CD14-positive monocyte (primary cell): ENCODE data around the gene P3H2. TPM values are rescaled to one million over a fixed set of nuclear protein-coding genes. Genes with fewer than 3 reads are reported as not detected.

Experiments used
- DNase-seq, 3 donors: peaks; one replicate each; pipeline ENCODE4 v3.0.0-alpha.2; 2011 to 2022
- H2AFZ ChIP-seq: 2 replicates; pipeline ENCODE4 v1.6.0; 2012; ENCODE audit warnings: mild to moderate bottlenecking, low read depth, low read length, inconsistent platforms; ENCODE audit not compliant: insufficient read depth, poor library complexity, severe bottlenecking
- H3K27ac ChIP-seq, 2 donors: 1 replicate in 1 of 2; 2 replicates in 1 of 2; pipeline ENCODE4 v1.5.1; 2012 to 2013; ENCODE audit warnings: low read length in 2 of 2, control low read depth in 1 of 2, inconsistent platforms in 1 of 2, low read depth in 1 of 2, mild to moderate bottlenecking in 1 of 2
- H3K27me3 ChIP-seq, 2 donors: one replicate each; pipeline versions ENCODE4 v1.6.0 to v1.6.1; 2011 to 2013; ENCODE audit warnings: low read length in 2 of 2; ENCODE audit not compliant: control insufficient read depth in 2 of 2, insufficient read depth in 2 of 2
- H3K36me3 ChIP-seq, 2 donors: replicated peaks in 1 of 2; 1 replicate in 1 of 2; 2 replicates in 1 of 2; pipeline versions ENCODE4 v1.5.1 to v1.6.1; 2012 to 2013; ENCODE audit warnings: low read length in 2 of 2, control low read depth in 1 of 2, inconsistent platforms in 1 of 2, mild to moderate bottlenecking in 1 of 2; ENCODE audit not compliant: insufficient read depth in 2 of 2, control insufficient read depth in 1 of 2
- H3K4me1 ChIP-seq, 2 donors: 1 replicate in 1 of 2; 2 replicates in 1 of 2; pipeline versions ENCODE4 v1.5.1 to v1.6.1; 2012 to 2013; ENCODE audit warnings: low read length in 2 of 2, control low read depth in 1 of 2, inconsistent platforms in 1 of 2, mild to moderate bottlenecking in 1 of 2, moderate library complexity in 1 of 2; ENCODE audit not compliant: insufficient read depth in 2 of 2, control insufficient read depth in 1 of 2
- H3K4me2 ChIP-seq: replicated peaks from 2 replicates; pipeline ENCODE3; 2012; ENCODE audit warnings: low read length, moderate library complexity, mild to moderate bottlenecking; ENCODE audit not compliant: poor library complexity, severe bottlenecking; ENCODE audit errors: extremely low read depth
- H3K4me3 ChIP-seq, 3 experiments: fragments of 200-600 bp in 1 of 3; sonication (generic) in 1 of 3; replicated peaks in 1 of 3; 1 replicate in 2 of 3; 2 replicates in 1 of 3; pipeline ENCODE4 v1.5.1; 2011 to 2013; ENCODE audit warnings: low read length in 3 of 3, mild to moderate bottlenecking in 3 of 3, control low read depth in 2 of 3, low read depth in 2 of 3, inconsistent platforms in 1 of 3, moderate library complexity in 1 of 3
- H3K79me2 ChIP-seq: 2 replicates; pipeline ENCODE4 v1.6.0; 2012; ENCODE audit warnings: mild to moderate bottlenecking, control low read depth, inconsistent platforms, low read length, moderate library complexity; ENCODE audit not compliant: insufficient read depth
- H3K9ac ChIP-seq: 2 replicates; pipeline ENCODE4 v1.6.0; 2017; ENCODE audit warnings: low read length, mild to moderate bottlenecking; ENCODE audit not compliant: insufficient read depth, poor library complexity, severe bottlenecking
- H3K9me3 ChIP-seq, 2 donors: replicated peaks in 1 of 2; 1 replicate in 1 of 2; 2 replicates in 1 of 2; pipeline versions ENCODE4 v1.5.1 to v1.6.1; 2012 to 2013; ENCODE audit warnings: low read length in 2 of 2, control low read depth in 1 of 2; ENCODE audit not compliant: control insufficient read depth in 1 of 2, insufficient read depth in 1 of 2
- H4K20me1 ChIP-seq: 2 replicates; pipeline ENCODE4 v1.6.0; 2012; ENCODE audit warnings: mild to moderate bottlenecking, low read length, control low read depth, moderate library complexity; ENCODE audit not compliant: insufficient read depth
- H3K27ac Mint-ChIP-seq, 7 donors: one replicate each; pipeline ENCODE4 v1.8.0; 2020; ENCODE audit warnings: mild to moderate bottlenecking in 7 of 7, mixed read lengths in 7 of 7, moderate library complexity in 6 of 7, inconsistent platforms in 2 of 7
- H3K27me3 Mint-ChIP-seq, 3 donors: one replicate each; pipeline ENCODE4 v1.8.0; 2021 to 2022; ENCODE audit warnings: low read depth in 3 of 3, mild to moderate bottlenecking in 3 of 3, mixed read lengths in 3 of 3, moderate library complexity in 3 of 3, inconsistent platforms in 1 of 3
- H3K36me3 Mint-ChIP-seq, 2 donors: one replicate each; pipeline ENCODE4 v1.8.0; 2020; ENCODE audit warnings: mixed read lengths in 2 of 2, inconsistent platforms in 1 of 2, mild to moderate bottlenecking in 1 of 2
- H3K4me1 Mint-ChIP-seq: one replicate; pipeline ENCODE4 v1.8.0; 2020; ENCODE audit warnings: mild to moderate bottlenecking, mixed read lengths
- H3K4me3 Mint-ChIP-seq, 2 donors: one replicate each; pipeline ENCODE4 v1.8.0; 2020; ENCODE audit warnings: mild to moderate bottlenecking in 2 of 2, mixed read lengths in 2 of 2, moderate library complexity in 1 of 2
- H3K9me3 Mint-ChIP-seq, 7 donors: one replicate each; pipeline ENCODE4 v1.8.0; 2020 to 2022; ENCODE audit warnings: mixed read lengths in 7 of 7, mild to moderate bottlenecking in 6 of 7, moderate library complexity in 6 of 7, inconsistent platforms in 2 of 7
- CTCF ChIP-seq: fragments of 200-600 bp; IDR thresholded peaks from one replicate; pipeline ENCODE4 v1.8.0; 2022; ENCODE audit warnings: antibody characterized with exemption, mild to moderate bottlenecking
- WGBS: methylation state at CpG from one replicate; pipeline ENCODE4 v1.1.5; 2013; ENCODE audit warnings: missing lambda C conversion rate; ENCODE audit not compliant: insufficient coverage; 5-methylcytosine and 5-hydroxymethylcytosine counted together
- intact Hi-C, 2 donors: fragments of 100-400 bp; cut with micrococcal nuclease; formaldehyde crosslinking; loops; one replicate each; pipeline versions ENCODE4 v1.15.0 to v1.15.1; 2023
- polyA plus RNA-seq, 3 donors: library from polyadenylated mRNA; depleted of rRNA in 1 of 3; unstranded in 2 of 3; stranded (reverse) in 1 of 3; fragments of 300-500 nt in 2 of 3; fragments of >200 nt in 1 of 3; fragmentation: Illumina TruSeq in 2 of 3; gene quantifications; 1 replicate in 2 of 3; 2 replicates in 1 of 3; pipeline ENCODE4 v1.2.3, GENCODE V29; 2012 to 2021

P3H2 gene
- polyA plus RNA-seq, 3 donors = 0.25 to 0.31 (median 0.27) TPM

- no peak for DNase-seq
- Histone ChIP-seq H3K9me3 (no peaks in the 10 kb centered on the region), H3K27me3 (no peaks in the 10 kb centered on the region), H3K36me3 (no peaks in the 10 kb centered on the region), H3K4me2 (no peak overlapping the region), H2AFZ (no peak overlapping the region), H4K20me1 (no peaks in the 10 kb centered on the region), H3K79me2 (no peaks in the 10 kb centered on the region), H3K4me3 (no peak overlapping the region), H3K27ac (no peak overlapping the region), H3K9ac (no peak overlapping the region), H3K4me1 (no peaks in the 10 kb centered on the region)
- Mint-ChIP-seq H3K4me3 (no peak overlapping the region), H3K4me1 (no peaks in the 10 kb centered on the region), H3K9me3 (no peaks in the 10 kb centered on the region), H3K36me3 (no peaks in the 10 kb centered on the region), H3K27me3 (no peaks in the 10 kb centered on the region), H3K27ac (no peak overlapping the region)
- no peak for TF ChIP-seq CTCF
- WGBS = no CpG with 5 or more reads among the region's 2 CpGs
- intact Hi-C loops = no loop called here
Measured at GRCh38 chr3:190042558-190042957, 78.1 kb downstream of the P3H2 start.

GRCh38 chr3:190041333-190042041 lies 79.2 kb downstream of the P3H2 start:
- Mint-ChIP-seq H3K36me3 (no peaks in the 10 kb centered on the region), H3K9me3 (no peaks in the 10 kb centered on the region), H3K4me3 (no peak overlapping the region), H3K4me1 (no peaks in the 10 kb centered on the region), H3K27me3 (no peaks in the 10 kb centered on the region), H3K27ac (no peak overlapping the region)
- no peak overlapping the region for H2AFZ ChIP-seq
- no peak overlapping the region for H3K4me2 ChIP-seq
- no peaks in the 10 kb centered on the region for H3K9me3 ChIP-seq
- H3K4me1 ChIP-seq = no peaks in the 10 kb centered on the region
- intact Hi-C loops = no loop called here
- no peak overlapping the region for H3K27ac ChIP-seq
- H3K27me3 ChIP-seq = no peaks in the 10 kb centered on the region
- no peak for DNase-seq
- H3K36me3 ChIP-seq = no peaks in the 10 kb centered on the region
- H3K4me3 ChIP-seq = no peak overlapping the region
- WGBS = 43% methylated on average over 2 of the region's 3 CpGs
- H3K9ac ChIP-seq = no peak overlapping the region
- no peaks in the 10 kb centered on the region for H4K20me1 ChIP-seq
- TF ChIP-seq CTCF = no peak
- H3K79me2 ChIP-seq = no peaks in the 10 kb centered on the region
